Neural cell (in vitro differentiated cells): ENCODE results near the gene CCDC126. TPM values are rescaled to one million over a fixed set of nuclear protein-coding genes. Genes with fewer than 3 reads are reported as not detected.
A peak's percentile ranks its signal among the peaks of the same experiment; 100 is the strongest.

Source experiments
- H2AFZ ChIP-seq: fragments of 200-600, 300-800 bp; sonication (generic), shearing (Covaris generic); 2 replicates; pipeline ENCODE4 v1.6.0; 2014; ENCODE audit warnings: low read depth, mild to moderate bottlenecking, antibody characterized with exemption, low read length, moderate library complexity
- H3F3A ChIP-seq: fragments of 200-600 bp; shearing (Covaris generic); 2 replicates; pipeline ENCODE4 v1.6.1; 2016; ENCODE audit warnings: mild to moderate bottlenecking, moderate library complexity, mixed read lengths, antibody characterized with exemption, low read length; ENCODE audit not compliant: insufficient read depth, poor library complexity, severe bottlenecking
- H3K27ac ChIP-seq: fragments of 200-600, 300-800 bp; sonication (generic), shearing (Covaris generic); 2 replicates; pipeline ENCODE4 v1.5.1; 2014; ENCODE audit warnings: mild to moderate bottlenecking, low read length, moderate library complexity
- H3K27me3 ChIP-seq: fragments of 300-800, 200-600 bp; sonication (generic), shearing (Covaris generic); 2 replicates; pipeline ENCODE4 v1.6.0; 2014; ENCODE audit warnings: mild to moderate bottlenecking, low read depth, low read length, moderate library complexity; ENCODE audit not compliant: insufficient read depth
- H3K36me3 ChIP-seq: fragments of 300-800, 200-600 bp; sonication (generic), shearing (Covaris generic); 2 replicates; pipeline ENCODE4 v1.5.1; 2014; ENCODE audit warnings: mild to moderate bottlenecking, antibody characterized with exemption, low read length, moderate library complexity; ENCODE audit not compliant: insufficient read depth
- H3K4me2 ChIP-seq: fragments of 300-800, 200-600 bp; sonication (generic), shearing (Covaris generic); 2 replicates; pipeline ENCODE4 v1.6.0; 2014; ENCODE audit warnings: mild to moderate bottlenecking, low read length
- H3K4me3 ChIP-seq: fragments of 300-800, 200-600 bp; sonication (generic), shearing (Covaris generic); 2 replicates; pipeline ENCODE4 v1.5.1; 2014; ENCODE audit warnings: mild to moderate bottlenecking, low read length, moderate library complexity
- H3K79me2 ChIP-seq: fragments of 200-600 bp; shearing (Covaris generic); replicated peaks from 2 replicates; pipeline ENCODE4 v1.6.0; 2014; ENCODE audit warnings: mild to moderate bottlenecking, low read length, moderate library complexity; ENCODE audit not compliant: insufficient read depth
- H3K9ac ChIP-seq: fragments of 300-800, 200-600 bp; sonication (generic), shearing (Covaris generic); 2 replicates; pipeline ENCODE4 v1.6.1; 2016; ENCODE audit warnings: mild to moderate bottlenecking, low read length, mixed read lengths
- H3K9me2 ChIP-seq: fragments of 200-600 bp; shearing (Covaris generic); 2 replicates; pipeline ENCODE4 v1.6.1; 2016; ENCODE audit warnings: mild to moderate bottlenecking, low read length, mixed read lengths; ENCODE audit not compliant: insufficient read depth
- H3K9me3 ChIP-seq: fragments of 200-600, 300-800 bp; sonication (generic), shearing (Covaris generic); 2 replicates; pipeline ENCODE4 v1.6.1; 2016; ENCODE audit warnings: mild to moderate bottlenecking, mixed run types, low read length, moderate library complexity, mixed read lengths
- H4K20me1 ChIP-seq: fragments of 200-600 bp; shearing (Covaris generic); 2 replicates; pipeline ENCODE4 v1.6.1; 2016; ENCODE audit warnings: mild to moderate bottlenecking, mixed run types; ENCODE audit not compliant: insufficient read depth
- EP300 ChIP-seq: fragments of 450-650 bp; conservative IDR thresholded peaks from 2 replicates; pipeline ENCODE4 v1.6.1; 2014; ENCODE audit warnings: antibody characterized with exemption, mild to moderate bottlenecking, moderate library complexity; ENCODE audit not compliant: poor library complexity, severe bottlenecking
- EZH2 ChIP-seq: fragments of 200-600, 300-800 bp; shearing (Covaris generic), sonication (generic); IDR thresholded peaks from 2 replicates; pipeline ENCODE4 v1.6.1; 2014; ENCODE audit warnings: antibody characterized with exemption, low read length, borderline replicate concordance, mild to moderate bottlenecking; ENCODE audit not compliant: insufficient read depth, poor library complexity, severe bottlenecking
- MXI1 ChIP-seq: fragments of 450-650 bp; conservative IDR thresholded peaks from 2 replicates; pipeline ENCODE4 v1.6.1; 2014; ENCODE audit warnings: antibody characterized with exemption, mild to moderate bottlenecking; ENCODE audit not compliant: poor library complexity, severe bottlenecking
- POLR2AphosphoS5 ChIP-seq: IDR thresholded peaks from 2 replicates; pipeline ENCODE4 v1.6.1; 2012
- RAD21 ChIP-seq: fragments of 450-650 bp; conservative IDR thresholded peaks from 2 replicates; pipeline ENCODE4 v1.6.1; 2014; ENCODE audit warnings: antibody characterized with exemption, mild to moderate bottlenecking, moderate library complexity
- REST ChIP-seq: IDR thresholded peaks from 2 replicates; pipeline ENCODE4 v1.6.1; 2012; ENCODE audit warnings: borderline replicate concordance
- SMC3 ChIP-seq: fragments of 450-650 bp; conservative IDR thresholded peaks from 2 replicates; pipeline ENCODE4 v1.6.1; 2014; ENCODE audit warnings: antibody characterized with exemption, mild to moderate bottlenecking, moderate library complexity; ENCODE audit not compliant: poor library complexity
- TAF1 ChIP-seq: IDR thresholded peaks from 2 replicates; pipeline ENCODE4 v1.6.1; 2012; ENCODE audit warnings: low read depth
- polyA plus RNA-seq: library from polyadenylated mRNA; depleted of rRNA; stranded (reverse); fragments of >200 nt; gene quantifications from 2 replicates; pipeline ENCODE4 v1.2.3, GENCODE V29; 2014
- TF ChIP-seq, protein P1 (sequence below): fragments of 450-650 bp; IDR thresholded peaks from 2 replicates; pipeline ENCODE4 v1.5.1; 2014; ENCODE audit warnings: antibody characterized with exemption, mild to moderate bottlenecking, moderate library complexity; ENCODE audit not compliant: poor library complexity, severe bottlenecking

The CCDC126 gene
- polyA plus RNA-seq, 1 donor from 2014 or later: 28.0 TPM

DNA sequence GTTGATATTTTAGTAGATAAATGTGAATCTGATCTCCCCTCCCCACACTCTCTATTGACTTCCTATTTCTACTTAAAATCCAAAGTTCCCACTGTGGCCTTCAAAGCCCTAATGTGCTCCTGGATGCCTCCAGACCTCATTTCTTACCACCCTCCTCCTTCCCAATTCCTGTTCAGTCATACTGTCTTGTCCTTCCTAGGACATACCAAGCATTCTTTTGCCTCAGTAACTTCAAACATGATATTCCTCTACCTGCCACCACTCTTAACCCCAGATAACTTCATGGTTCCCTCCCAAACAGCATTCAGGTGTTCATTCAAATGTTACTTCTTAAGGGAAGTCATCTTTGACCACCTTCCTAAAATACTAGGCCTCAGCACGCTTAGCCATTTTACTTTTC lies 48.6 kb downstream of the CCDC126 start:
- H3K9me3 ChIP-seq: no peaks in the 10 kb centered on the region
- TF ChIP-seq MXI1: no peak
- H3K4me2 ChIP-seq: no peak overlapping the region
- no peaks in the 10 kb centered on the region for H3K79me2 ChIP-seq
- no peaks in the 10 kb centered on the region for H3K36me3 ChIP-seq
- no peak overlapping the region for H3K27ac ChIP-seq
- no peaks in the 10 kb centered on the region for H3F3A ChIP-seq
- H3K9ac ChIP-seq: no peak overlapping the region
- no peaks in the 10 kb centered on the region for H4K20me1 ChIP-seq
- no peaks in the 10 kb centered on the region for H3K9me2 ChIP-seq
- H3K27me3 ChIP-seq: no peaks in the 10 kb centered on the region
- H2AFZ ChIP-seq: no peak overlapping the region
- H3K4me3 ChIP-seq: no peak overlapping the region

- H3K79me2 ChIP-seq: no peaks in the 10 kb centered on the region
- no peak overlapping the region for H2AFZ ChIP-seq
- TF ChIP-seq POLR2AphosphoS5 (no peak), RAD21 (no peak), EP300 (no peak), REST (no peak), SMC3 (no peak), TAF1 (no peak), EZH2 (no peak), MXI1 (no peak)
- TF ChIP-seq, protein P1, sequence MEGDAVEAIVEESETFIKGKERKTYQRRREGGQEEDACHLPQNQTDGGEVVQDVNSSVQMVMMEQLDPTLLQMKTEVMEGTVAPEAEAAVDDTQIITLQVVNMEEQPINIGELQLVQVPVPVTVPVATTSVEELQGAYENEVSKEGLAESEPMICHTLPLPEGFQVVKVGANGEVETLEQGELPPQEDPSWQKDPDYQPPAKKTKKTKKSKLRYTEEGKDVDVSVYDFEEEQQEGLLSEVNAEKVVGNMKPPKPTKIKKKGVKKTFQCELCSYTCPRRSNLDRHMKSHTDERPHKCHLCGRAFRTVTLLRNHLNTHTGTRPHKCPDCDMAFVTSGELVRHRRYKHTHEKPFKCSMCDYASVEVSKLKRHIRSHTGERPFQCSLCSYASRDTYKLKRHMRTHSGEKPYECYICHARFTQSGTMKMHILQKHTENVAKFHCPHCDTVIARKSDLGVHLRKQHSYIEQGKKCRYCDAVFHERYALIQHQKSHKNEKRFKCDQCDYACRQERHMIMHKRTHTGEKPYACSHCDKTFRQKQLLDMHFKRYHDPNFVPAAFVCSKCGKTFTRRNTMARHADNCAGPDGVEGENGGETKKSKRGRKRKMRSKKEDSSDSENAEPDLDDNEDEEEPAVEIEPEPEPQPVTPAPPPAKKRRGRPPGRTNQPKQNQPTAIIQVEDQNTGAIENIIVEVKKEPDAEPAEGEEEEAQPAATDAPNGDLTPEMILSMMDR: no peak
- no peaks in the 10 kb centered on the region for H3K27me3 ChIP-seq
- H3K9me2 ChIP-seq: no peaks in the 10 kb centered on the region
- no peaks in the 10 kb centered on the region for H3F3A ChIP-seq
- no peak overlapping the region for H3K4me2 ChIP-seq
- no peak overlapping the region for H3K9ac ChIP-seq
- H3K4me3 ChIP-seq: no peak overlapping the region
- no peaks in the 10 kb centered on the region for H4K20me1 ChIP-seq
- no peak overlapping the region for H3K27ac ChIP-seq
- H3K9me3 ChIP-seq: peaks cover 4% of the 10 kb centered on the region
- no peaks in the 10 kb centered on the region for H3K36me3 ChIP-seq
Observed at GRCh38 chr7:23653942-23654341, 56.8 kb downstream of the CCDC126 start.

DNA sequence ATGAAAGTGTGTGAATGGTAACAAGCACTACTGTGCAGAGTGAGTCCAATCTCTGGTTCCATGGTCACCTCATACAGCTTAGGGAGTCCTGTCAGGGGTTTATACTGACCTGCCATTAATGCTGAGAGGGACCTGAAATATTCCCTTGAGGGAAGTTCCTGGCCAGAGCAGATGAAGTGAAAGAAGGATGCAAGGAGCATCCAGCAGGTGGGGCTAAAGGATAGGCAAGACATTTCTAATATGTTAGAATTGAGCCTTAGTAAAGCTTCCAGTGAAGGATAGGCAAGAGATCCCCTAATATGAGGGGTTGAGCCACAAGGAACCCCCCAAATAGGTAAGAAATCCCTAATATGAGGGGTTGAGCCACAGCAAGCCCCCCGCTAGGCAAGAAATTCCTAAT lies 57.3 kb downstream of the CCDC126 start:
- Histone ChIP-seq H3K36me3 (no peaks in the 10 kb centered on the region), H3K9me3 (peaks cover 4% of the 10 kb centered on the region), H2AFZ (no peak overlapping the region), H3K9me2 (no peaks in the 10 kb centered on the region), H4K20me1 (no peaks in the 10 kb centered on the region), H3K4me3 (no peak overlapping the region), H3K4me2 (no peak overlapping the region), H3K9ac (no peak overlapping the region), H3K79me2 (no peaks in the 10 kb centered on the region), H3K27me3 (no peaks in the 10 kb centered on the region), H3F3A (no peaks in the 10 kb centered on the region), H3K27ac (no peak overlapping the region)
- TF ChIP-seq, protein P1: peak; percentile 33
- no peak for TF ChIP-seq EZH2
